Smooth muscle cell (in vitro differentiated cells): Measurements from ENCODE around the gene STAP2. TPM values are rescaled to one million over a fixed set of nuclear protein-coding genes. Genes with fewer than 3 reads are reported as not detected.

ENCODE experiments used
- DNase-seq: peaks from one replicate; lab custom pipeline; 2025; ENCODE audit not compliant: unreplicated experiment; lab: John Stamatoyannopoulos, UW
- H2AFZ ChIP-seq: fragments of 200-600 bp; sonication (generic); 2 replicates; pipeline ENCODE4 v1.6.0; 2016; ENCODE audit warnings: antibody characterized with exemption, low read depth, mild to moderate bottlenecking
- H3F3A ChIP-seq: fragments of 200-600 bp; sonication (generic); 2 replicates; pipeline ENCODE4 v1.6.0; 2017; ENCODE audit warnings: antibody characterized with exemption, low read depth
- H3K27ac ChIP-seq: fragments of 200-600 bp; sonication (generic); 2 replicates; pipeline ENCODE4 v1.5.1; 2016; ENCODE audit warnings: low read depth, mild to moderate bottlenecking
- H3K27me3 ChIP-seq: fragments of 200-600 bp; sonication (generic); 2 replicates; pipeline ENCODE4 v1.6.1; 2016; ENCODE audit warnings: low read depth, mild to moderate bottlenecking
- H3K36me3 ChIP-seq: fragments of 200-600 bp; sonication (generic); 2 replicates; pipeline ENCODE4 v1.5.1; 2016; ENCODE audit warnings: low read depth
- H3K4me1 ChIP-seq: fragments of 200-600 bp; sonication (generic); 2 replicates; pipeline ENCODE4 v1.5.1; 2016; ENCODE audit warnings: low read depth
- H3K4me2 ChIP-seq: fragments of 200-600 bp; sonication (generic); 2 replicates; pipeline ENCODE4 v1.6.0; 2016; ENCODE audit warnings: mild to moderate bottlenecking
- H3K4me3 ChIP-seq: fragments of 200-600 bp; sonication (generic); 2 replicates; pipeline ENCODE4 v1.5.1; 2016; ENCODE audit warnings: mild to moderate bottlenecking
- H3K79me2 ChIP-seq: fragments of 200-600 bp; sonication (generic); 2 replicates; pipeline ENCODE4 v1.6.0; 2016; ENCODE audit warnings: low read depth, mild to moderate bottlenecking
- H3K9ac ChIP-seq: fragments of 200-600 bp; sonication (generic); 2 replicates; pipeline ENCODE4 v1.6.0; 2016; ENCODE audit warnings: low read depth
- H3K9me3 ChIP-seq: fragments of 200-600 bp; sonication (generic); replicated peaks from 2 replicates; pipeline ENCODE4 v1.5.1; 2016; ENCODE audit warnings: low read depth
- H4K20me1 ChIP-seq: fragments of 200-600 bp; sonication (generic); 2 replicates; pipeline ENCODE4 v1.6.0; 2016; ENCODE audit warnings: low read depth
- WGBS: methylation state at CpG from one replicate; pipeline ENCODE4 v1.1.7; 2016; ENCODE audit warnings: low lambda C conversion rate; 5-methylcytosine and 5-hydroxymethylcytosine counted together
- polyA plus RNA-seq: library from polyadenylated mRNA; unstranded; fragments of >200 nt; fragmentation: Nextera tagmentation; extraction: Ambion mirVana; gene quantifications from 2 replicates; pipeline ENCODE4 v1.2.1, GENCODE V29; 2016
- total RNA-seq: library from RNA; depleted of rRNA; stranded (reverse); fragments of >200 nt; gene quantifications from 2 replicates; pipeline ENCODE4 v1.2.3, GENCODE V29; 2014
- TF ChIP-seq, protein P1 (sequence below): fragments of 200-600 bp; sonication (generic); IDR thresholded peaks from 2 replicates; pipeline ENCODE4 v1.5.1; 2017; ENCODE audit warnings: borderline replicate concordance, mild to moderate bottlenecking, antibody characterized with exemption; ENCODE audit not compliant: insufficient read depth, poor library complexity, severe bottlenecking

Gene STAP2
- total and polyA plus RNA-seq, 2 experiments from 2014 or later: 8.3 to 10.7 TPM

DNA sequence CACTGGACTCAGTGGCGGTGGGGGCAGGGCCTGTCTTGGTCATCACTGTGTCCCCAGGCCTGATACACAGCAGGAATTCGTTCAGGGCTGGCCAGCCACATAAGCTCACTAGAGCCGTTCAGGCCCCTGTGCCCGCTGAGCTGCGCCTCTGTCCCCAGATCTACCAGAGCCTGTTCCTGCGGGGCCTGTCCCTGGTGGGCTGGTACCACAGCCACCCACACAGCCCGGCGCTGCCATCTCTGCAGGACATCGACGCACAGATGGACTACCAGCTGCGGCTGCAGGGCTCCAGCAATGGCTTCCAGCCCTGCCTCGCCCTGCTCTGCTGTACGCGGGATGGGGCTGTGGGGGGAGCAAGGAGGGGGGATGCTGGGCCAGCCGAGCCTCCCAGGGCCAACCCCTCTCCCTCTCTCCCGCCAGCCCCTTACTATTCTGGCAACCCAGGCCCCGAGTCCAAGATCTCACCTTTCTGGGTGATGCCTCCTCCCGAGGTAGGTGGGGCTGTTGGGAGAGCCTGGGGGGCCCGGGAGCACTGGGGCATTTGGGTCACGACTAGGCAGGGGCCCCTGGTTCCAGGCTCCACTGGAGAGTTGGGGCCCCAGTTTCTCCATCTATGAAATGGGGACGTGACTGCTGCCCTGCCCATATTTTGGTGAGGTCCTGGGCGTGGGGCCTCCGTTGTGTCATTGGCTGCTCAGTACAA is 18.6 kb upstream of the STAP2 start:
- no peak overlapping the region for H3K4me2 ChIP-seq
- H4K20me1 ChIP-seq: peaks cover 18% of the 10 kb centered on the region
- H3K9me3 ChIP-seq: no peaks in the 10 kb centered on the region
- H3K27me3 ChIP-seq: no peaks in the 10 kb centered on the region
- WGBS: 90% methylated on average over 23 of the region's 23 CpGs
- H3K4me1 ChIP-seq: no peaks in the 10 kb centered on the region
- H3K9ac ChIP-seq: no peak overlapping the region
- H3K79me2 ChIP-seq: no peaks in the 10 kb centered on the region
- TF ChIP-seq, protein P1, sequence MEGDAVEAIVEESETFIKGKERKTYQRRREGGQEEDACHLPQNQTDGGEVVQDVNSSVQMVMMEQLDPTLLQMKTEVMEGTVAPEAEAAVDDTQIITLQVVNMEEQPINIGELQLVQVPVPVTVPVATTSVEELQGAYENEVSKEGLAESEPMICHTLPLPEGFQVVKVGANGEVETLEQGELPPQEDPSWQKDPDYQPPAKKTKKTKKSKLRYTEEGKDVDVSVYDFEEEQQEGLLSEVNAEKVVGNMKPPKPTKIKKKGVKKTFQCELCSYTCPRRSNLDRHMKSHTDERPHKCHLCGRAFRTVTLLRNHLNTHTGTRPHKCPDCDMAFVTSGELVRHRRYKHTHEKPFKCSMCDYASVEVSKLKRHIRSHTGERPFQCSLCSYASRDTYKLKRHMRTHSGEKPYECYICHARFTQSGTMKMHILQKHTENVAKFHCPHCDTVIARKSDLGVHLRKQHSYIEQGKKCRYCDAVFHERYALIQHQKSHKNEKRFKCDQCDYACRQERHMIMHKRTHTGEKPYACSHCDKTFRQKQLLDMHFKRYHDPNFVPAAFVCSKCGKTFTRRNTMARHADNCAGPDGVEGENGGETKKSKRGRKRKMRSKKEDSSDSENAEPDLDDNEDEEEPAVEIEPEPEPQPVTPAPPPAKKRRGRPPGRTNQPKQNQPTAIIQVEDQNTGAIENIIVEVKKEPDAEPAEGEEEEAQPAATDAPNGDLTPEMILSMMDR: no peak
- no peaks in the 10 kb centered on the region for H3K36me3 ChIP-seq
- no peak overlapping the region for H2AFZ ChIP-seq
- H3K27ac ChIP-seq: no peak overlapping the region
- no peak for DNase-seq
- peaks cover 2% of the 10 kb centered on the region for H3F3A ChIP-seq
- no peak overlapping the region for H3K4me3 ChIP-seq

DNA sequence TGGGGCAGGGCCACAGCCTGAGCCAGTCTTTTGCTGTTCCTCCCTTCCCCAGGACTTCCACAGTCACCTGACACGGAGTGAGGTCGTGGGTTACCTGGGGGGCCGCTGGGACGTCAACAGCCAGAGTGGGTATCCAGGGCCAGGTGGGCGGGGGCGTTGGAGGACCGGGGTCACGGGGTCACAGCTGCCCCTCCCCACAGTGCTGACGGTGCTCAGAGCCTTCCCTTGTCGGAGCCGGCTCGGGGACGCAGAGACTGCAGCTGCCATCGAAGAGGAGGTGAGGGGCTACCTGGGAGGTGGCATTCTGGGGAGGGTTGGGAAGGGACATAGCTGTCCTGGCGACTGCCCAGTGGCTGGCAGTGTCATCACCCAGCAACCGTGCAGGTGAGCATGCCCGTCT is 16.3 kb upstream of the STAP2 start:
- 93% methylated on average over 16 of the region's 17 CpGs for WGBS
- Histone ChIP-seq H3K27ac (no peak overlapping the region), H3K9ac (no peak overlapping the region), H3K36me3 (no peaks in the 10 kb centered on the region), H3F3A (peaks cover 2% of the 10 kb centered on the region), H3K9me3 (no peaks in the 10 kb centered on the region), H3K4me3 (no peak overlapping the region), H3K4me1 (no peaks in the 10 kb centered on the region), H3K27me3 (no peaks in the 10 kb centered on the region), H3K4me2 (no peak overlapping the region), H3K79me2 (no peaks in the 10 kb centered on the region), H4K20me1 (peaks cover 3% of the 10 kb centered on the region), H2AFZ (no peak overlapping the region)
- TF ChIP-seq, protein P1: no peak
- DNase-seq: no peak

DNA sequence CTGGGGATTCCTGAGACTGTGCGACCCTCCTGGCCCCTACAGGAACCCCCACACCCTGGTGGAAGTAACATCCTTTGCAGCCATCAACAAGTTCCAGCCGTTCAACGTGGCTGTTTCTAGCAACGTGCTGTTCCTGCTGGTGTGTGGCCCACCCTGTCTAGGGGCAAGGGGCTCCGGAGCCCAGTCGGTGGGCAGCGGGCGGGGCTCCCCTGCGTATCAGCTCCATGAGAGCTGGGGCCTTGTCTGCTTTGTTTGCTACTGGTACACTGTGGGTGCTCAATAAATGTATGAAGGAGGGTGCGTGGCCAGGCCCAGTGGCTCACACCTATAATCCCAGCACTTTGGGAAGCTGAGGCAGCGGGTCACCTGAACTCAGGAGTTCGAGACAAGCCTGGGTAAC is 15.7 kb upstream of the STAP2 start:
- no peaks in the 10 kb centered on the region for H3K27me3 ChIP-seq
- H3K4me1 ChIP-seq: no peaks in the 10 kb centered on the region
- H4K20me1 ChIP-seq: peaks cover 3% of the 10 kb centered on the region
- DNase-seq: no peak
- H3K4me2 ChIP-seq: no peak overlapping the region
- no peak overlapping the region for H3K9ac ChIP-seq
- H3F3A ChIP-seq: peaks cover 2% of the 10 kb centered on the region
- H3K36me3 ChIP-seq: no peaks in the 10 kb centered on the region
- H2AFZ ChIP-seq: no peak overlapping the region
- 96% methylated on average over 12 of the region's 12 CpGs for WGBS
- no peaks in the 10 kb centered on the region for H3K9me3 ChIP-seq
- H3K4me3 ChIP-seq: no peak overlapping the region
- TF ChIP-seq, protein P1: no peak
- no peaks in the 10 kb centered on the region for H3K79me2 ChIP-seq
- no peak overlapping the region for H3K27ac ChIP-seq

DNA sequence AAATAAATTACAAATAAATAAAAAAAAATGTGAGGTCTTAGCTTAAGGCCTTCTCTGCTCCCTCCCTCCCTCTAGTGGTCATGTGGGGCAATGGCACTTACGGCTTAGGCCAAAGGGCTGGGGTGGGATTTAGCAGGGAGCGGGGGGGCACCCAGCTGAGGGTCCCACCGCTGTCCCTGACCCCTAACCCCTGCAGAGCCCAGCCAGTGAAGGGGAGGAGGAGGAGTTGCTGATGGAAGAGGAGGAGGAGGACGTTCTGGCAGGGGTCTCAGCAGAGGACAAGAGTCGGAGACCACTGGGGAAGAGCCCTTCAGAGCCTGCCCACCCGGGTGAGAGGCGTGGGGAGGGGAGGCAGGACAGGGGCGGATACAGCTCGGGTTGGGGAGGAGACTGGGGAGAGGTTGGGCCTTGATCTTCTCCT is 14.1 kb upstream of the STAP2 start:
- Histone ChIP-seq H3K4me2 (no peak overlapping the region), H3K27me3 (no peaks in the 10 kb centered on the region), H3K4me3 (no peak overlapping the region), H2AFZ (no peak overlapping the region), H3K79me2 (no peaks in the 10 kb centered on the region), H3K36me3 (no peaks in the 10 kb centered on the region), H3K4me1 (no peaks in the 10 kb centered on the region), H3K9me3 (no peaks in the 10 kb centered on the region), H4K20me1 (peaks cover 3% of the 10 kb centered on the region), H3K27ac (no peak overlapping the region), H3F3A (peaks cover 5% of the 10 kb centered on the region), H3K9ac (no peak overlapping the region)
- peak; percentile 7 for DNase-seq
- TF ChIP-seq, protein P1: peak; percentile 99
- 52% methylated on average over 8 of the region's 9 CpGs for WGBS
